GF-D8 (cell line): ENCODE measurements around the gene CEP290.
A peak's percentile ranks its signal among the peaks of the same experiment; 100 is the strongest.

Source experiments
- DNase-seq: peaks from one replicate; lab custom pipeline; 2025; lab: John Stamatoyannopoulos, UW

The CEP290 gene, protein sequence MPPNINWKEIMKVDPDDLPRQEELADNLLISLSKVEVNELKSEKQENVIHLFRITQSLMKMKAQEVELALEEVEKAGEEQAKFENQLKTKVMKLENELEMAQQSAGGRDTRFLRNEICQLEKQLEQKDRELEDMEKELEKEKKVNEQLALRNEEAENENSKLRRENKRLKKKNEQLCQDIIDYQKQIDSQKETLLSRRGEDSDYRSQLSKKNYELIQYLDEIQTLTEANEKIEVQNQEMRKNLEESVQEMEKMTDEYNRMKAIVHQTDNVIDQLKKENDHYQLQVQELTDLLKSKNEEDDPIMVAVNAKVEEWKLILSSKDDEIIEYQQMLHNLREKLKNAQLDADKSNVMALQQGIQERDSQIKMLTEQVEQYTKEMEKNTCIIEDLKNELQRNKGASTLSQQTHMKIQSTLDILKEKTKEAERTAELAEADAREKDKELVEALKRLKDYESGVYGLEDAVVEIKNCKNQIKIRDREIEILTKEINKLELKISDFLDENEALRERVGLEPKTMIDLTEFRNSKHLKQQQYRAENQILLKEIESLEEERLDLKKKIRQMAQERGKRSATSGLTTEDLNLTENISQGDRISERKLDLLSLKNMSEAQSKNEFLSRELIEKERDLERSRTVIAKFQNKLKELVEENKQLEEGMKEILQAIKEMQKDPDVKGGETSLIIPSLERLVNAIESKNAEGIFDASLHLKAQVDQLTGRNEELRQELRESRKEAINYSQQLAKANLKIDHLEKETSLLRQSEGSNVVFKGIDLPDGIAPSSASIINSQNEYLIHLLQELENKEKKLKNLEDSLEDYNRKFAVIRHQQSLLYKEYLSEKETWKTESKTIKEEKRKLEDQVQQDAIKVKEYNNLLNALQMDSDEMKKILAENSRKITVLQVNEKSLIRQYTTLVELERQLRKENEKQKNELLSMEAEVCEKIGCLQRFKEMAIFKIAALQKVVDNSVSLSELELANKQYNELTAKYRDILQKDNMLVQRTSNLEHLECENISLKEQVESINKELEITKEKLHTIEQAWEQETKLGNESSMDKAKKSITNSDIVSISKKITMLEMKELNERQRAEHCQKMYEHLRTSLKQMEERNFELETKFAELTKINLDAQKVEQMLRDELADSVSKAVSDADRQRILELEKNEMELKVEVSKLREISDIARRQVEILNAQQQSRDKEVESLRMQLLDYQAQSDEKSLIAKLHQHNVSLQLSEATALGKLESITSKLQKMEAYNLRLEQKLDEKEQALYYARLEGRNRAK (N-terminal part only)

DNA sequence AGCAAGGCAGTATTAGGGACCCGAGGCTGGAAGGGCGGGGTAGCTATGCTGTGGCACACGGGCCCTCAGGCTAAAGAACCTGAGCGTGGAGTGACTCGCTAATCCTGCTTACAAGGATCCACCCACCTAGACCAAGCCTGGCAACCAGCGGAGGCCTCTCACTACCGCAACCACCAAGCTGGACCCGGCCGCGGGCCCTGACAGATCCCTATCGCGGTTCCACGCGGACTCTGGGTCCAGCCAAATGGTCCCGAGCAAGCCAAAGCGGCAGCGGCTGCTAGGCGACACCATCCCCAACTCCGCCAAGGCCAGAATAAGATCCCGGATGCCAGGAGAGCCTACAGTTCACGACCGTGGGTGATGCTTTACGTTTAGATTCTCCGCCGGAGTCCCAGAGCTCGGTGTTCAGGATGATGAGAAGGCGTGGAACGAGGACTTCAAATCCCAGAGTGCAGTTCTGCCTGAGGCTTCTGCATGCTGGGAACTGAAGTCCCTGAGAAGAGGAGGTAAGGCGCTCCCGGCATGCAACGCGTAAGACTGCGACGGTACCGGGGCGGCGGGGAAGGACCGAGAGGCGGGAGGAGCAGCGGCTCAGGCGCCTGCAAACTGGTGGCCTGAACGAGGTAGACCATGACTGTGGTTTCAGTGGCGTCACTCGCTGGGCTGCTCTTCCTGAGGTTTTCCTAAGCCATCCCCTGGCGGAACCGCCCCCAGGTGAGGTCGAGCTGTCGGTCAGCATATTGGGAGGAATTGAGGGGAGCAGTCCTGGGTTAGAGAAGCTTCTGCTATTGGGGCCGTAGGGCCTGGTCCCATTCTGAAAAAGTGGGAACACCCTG lies at the start of gene CEP290, which contains the start of gene TMTC3:
Gene CEP290, minus strand, starts transcription at position 315 of the 836 bp plus-strand sequence. CDS start 781 bp downstream, outside the sequence.
Gene TMTC3, plus strand, starts transcription at position 534 of the 836 bp plus-strand sequence. CDS start 6,009 bp downstream, outside the sequence.
- DNase-seq: peak; percentile 97

DNA sequence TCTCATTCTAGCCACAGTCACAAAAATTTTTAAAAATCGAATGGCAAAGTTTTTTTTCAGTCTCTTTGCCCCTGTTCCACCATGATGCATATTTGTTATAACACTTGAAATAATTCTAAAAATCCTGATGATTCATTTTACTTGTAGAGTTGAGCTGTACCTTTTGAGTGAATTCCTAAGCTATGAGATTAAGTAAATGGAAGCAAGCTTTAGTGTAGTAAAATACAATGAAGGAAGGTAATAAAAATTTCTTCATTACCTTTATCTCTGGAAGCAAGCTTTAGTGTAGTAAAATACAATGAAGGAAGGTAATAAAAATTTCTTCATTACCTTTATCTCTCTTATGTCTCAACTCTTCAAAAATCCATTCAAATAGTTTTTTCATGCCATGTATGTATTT lies 46.3 kb upstream of the CEP290 start:
- no peak for DNase-seq

DNA sequence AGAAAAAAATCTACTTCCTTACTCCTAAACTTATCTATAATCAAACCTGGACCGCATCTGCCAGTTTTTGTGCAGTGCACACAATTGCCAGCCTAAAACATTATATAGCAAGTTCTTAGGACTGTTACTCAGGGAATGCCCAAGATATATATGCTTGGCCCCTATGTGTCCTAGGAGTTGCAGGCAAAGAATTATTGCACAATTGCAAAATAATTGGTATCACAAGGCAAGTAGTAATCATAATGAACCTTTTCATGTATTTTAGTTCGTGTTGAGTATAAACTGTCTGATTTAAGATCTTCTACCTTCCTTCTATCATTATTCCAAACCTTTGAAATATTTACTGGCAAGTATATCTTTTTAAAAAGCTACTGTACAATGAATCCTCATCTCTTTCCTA lies 45.7 kb upstream of the CEP290 start:
- no peak for DNase-seq

DNA sequence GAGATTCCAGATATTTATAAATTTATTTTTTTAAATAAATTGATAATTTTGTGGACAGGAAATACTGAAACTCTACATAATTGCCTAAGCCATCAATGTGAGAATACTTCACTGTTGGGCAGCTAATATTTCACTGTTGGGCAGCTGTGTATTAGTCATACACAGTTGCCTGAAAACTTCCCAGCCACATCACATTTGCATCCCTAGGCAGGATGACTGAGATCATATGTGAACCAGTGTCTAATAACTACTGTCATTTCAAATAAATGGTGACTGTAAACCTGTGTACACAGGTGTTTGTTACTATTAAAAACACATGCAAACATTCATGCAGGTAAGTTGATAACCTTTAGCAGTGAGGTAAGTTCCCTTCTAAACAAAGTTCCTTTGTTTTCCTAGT lies 44.1 kb upstream of the CEP290 start:
- DNase-seq: no peak

DNA sequence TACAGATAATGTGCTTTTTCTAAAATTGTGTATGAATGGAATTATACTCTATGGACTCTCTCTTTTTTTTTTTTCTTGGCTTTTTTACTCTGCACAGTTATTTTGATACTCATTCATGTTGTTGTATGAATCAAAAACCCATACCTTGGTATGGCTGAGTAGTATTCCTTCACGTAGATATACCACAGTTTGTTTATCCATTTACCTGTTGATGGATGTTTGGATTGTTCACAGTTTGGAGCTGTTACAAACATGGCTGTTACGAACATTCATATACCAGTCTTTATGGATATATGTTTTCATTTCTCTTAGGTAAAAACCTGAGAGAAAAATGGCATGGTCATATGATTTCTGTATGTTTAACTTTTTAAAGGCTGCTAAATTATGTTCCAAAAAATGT lies 43.4 kb upstream of the CEP290 start:
- DNase-seq: no peak

DNA sequence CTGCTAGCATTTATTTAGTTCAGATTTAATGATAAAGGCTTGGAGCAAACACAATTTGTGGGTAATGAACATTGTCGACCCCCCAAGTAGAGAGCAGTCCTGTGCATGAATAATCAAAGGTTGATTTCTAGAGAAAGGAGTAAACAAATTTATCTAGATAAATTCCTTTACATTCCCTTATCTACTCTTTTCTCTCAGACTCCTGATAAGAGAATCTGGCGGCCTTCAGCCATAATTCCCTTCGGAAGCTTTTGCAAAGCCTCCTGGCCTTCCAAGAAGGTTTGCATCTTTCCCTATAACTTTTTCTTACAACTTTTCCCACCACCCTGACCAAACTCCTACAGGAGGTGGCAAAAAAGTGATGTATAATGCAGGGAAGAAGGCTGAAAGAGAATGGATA lies 42.3 kb upstream of the CEP290 start:
- DNase-seq: no peak

DNA sequence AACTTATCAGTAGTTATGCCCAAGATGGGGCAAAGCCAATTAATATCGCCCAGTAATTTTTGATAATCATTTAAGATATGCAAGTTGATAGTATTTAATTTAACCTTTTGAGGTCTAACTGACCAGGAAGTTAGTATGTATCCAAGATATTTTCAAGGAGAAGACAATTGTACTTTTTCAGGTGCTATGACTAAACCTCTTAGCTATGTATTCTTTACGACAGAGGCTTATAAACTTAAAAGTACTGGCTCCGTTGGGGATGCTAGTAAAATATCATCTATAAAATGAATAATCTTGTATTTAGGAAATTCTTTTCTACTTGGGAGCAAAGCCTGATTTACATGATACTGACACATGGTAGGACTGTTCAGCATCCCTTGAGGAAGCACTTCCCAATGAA lies 40.5 kb upstream of the CEP290 start:
- no peak for DNase-seq

DNA sequence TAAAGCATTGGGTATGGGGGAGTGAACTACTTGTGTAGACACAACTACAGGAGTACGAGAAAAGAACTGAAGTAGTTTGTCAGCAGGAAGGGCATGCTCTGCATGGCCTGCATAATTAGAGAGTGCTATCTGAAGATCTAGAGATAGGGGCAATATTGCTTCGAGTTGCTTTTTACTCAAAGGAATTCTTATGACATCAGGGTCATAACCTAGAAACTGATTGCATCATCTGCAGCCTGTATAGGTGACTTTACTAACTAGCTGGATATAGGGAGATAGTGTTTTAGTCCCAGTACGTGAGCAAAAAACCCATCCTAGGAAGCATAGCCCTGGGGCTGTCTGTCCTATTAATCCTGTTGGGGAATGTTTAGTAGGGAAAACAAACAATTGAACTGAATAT lies 40.0 kb upstream of the CEP290 start:
- DNase-seq: no peak

DNA sequence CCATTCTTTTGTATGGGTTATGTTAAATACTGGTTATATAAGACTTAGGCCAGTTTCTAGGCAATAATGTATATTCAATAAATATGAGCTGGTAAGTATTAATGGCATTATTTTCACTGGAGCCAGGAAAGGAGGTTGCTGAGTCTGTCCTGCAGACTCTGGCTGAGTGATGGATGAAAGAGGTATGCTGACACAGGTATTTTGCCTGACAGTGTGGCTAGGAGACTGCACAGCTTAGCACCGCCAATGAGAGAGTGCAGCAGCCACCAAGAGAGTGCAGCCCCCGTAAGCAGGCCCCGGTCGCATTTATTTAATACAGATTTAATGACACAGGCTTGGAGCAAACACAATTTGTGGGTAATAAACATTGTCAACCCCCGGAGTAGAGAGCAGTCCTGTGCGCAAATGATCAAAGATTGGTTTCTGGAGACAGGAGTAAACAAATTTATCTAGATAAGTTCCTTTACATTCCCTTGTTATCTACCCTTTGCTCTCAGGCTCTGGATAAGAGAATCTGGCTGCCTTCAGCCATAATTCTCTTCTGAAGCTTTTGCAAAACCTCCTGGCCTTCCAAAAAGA lies 37.6 kb upstream of the CEP290 start:
- DNase-seq: no peak

DNA sequence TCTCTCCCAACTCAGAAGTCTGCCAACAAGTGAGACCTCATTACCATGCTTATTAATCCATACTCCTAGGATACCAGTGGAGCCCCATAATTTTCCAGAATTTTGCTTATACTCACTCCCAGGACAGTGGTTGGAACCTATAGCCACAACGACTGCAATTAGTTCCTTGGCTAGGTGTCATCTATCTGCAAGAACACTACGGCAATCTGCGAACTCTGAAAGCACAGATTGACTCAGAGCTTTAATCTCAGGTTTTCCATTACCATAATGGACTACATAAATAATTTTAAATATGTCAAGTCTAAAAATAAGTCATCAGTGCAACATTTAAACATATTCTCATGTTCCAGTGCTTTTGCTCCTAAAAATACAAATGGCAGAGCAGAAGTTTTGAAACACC lies 33.7 kb upstream of the CEP290 start:
- no peak for DNase-seq

DNA sequence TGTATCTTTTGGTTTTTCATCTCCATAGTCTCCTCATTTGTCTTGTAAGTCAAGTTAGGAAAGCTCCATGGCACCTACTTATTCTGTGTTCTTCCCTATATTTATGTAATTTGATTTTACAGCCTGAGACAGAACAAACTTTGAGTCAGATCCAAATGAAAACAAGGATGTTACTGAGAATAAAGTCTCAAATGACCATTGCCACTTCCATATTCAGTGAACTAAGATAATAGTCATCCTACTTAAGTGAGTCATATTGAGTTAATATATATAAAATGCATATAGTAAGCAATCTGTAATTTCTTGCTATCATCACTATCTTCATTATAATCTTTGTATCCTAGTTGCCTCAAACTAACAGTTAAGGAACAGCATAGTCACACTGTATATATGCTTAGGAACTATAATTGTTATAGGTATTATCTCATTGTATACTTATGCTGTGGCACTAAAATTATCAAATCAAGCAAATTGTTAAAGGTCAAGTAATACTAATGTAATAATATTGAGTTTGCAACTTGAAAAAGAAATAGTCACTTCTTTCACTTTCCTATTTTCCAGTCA lies 31.0 kb upstream of the CEP290 start:
- DNase-seq: no peak

DNA sequence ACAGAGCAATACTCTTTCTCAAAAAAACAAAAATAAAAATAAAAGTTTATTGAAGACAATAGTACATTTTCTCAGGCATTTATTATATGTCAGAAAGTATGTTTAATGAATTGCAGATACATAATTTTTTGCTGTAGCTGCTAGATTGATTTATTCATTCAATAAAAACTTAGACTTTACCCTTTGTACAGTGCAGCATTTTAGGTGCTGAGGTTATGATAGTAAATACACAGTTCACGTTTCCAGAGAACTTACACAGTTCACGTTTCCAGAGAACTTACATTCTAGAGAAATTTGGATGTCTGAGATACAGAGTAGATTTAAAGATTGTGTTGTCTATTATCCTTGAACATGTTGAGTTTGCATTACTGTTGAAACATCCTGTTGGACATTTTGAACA lies 25.5 kb upstream of the CEP290 start:
- no peak for DNase-seq

DNA sequence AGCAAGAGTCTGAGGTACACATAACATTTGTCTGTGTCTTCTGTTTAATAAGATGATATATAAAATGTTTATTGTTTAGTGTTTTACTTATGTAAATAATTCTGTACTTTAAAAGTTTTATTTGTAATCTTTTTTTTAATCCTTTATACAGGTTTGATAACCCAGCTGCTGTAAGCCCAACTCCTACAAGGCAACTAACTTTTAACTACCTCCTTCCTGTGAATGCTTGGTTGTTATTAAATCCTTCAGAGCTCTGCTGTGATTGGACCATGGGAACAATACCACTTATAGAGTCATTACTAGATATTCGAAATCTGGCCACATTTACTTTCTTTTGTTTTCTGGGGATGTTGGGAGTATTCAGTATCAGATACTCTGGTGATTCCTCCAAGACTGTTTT lies 24.3 kb upstream of the CEP290 start:
- DNase-seq: no peak

DNA sequence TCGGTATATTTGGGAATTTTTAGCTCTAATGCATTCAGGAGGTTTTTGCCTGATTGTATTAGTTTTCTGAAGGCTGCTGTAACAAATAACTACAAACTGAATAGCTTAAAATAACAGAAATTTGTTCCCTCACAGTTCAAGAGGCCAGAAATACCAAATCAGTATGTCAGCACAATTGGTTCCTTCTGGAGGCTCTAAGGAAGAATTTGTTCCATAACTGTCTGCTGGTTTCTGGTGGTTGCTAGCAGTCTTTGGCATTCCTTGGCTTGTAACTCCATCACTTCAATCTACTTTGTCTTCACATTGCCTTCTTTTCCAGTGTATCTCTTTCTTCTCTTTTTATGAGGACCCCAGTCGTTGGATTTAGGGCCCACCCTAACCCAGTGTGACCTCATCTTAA lies 21.5 kb upstream of the CEP290 start:
- DNase-seq: no peak

DNA sequence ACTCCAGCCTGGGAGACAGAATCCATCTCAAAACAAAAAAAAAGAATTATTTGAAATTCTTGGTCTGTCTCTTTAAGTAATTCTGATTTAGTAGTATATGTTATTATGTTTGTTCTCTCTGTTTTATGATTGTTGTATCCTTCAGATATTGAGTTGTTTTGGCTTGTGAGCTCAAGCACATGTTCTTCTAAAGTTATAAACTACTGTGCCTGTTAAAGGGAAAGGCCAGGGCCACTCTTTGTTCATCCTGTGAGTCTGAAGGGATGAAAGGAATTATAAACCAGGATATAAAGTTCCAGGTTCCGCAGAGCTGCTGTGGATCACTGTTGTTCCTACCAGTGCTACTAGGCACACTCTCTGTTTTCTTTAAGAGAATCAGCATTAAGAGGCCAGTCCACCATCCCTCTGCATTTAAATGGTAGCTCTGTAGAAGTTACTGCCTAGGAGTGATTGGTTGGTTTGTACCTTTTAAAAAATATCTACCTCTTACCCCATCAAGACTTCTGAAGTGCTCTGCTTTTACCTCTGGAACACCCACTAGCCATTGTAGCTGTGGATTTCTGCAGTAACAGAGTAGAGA lies 14.3 kb upstream of the CEP290 start:
- DNase-seq: no peak

DNA sequence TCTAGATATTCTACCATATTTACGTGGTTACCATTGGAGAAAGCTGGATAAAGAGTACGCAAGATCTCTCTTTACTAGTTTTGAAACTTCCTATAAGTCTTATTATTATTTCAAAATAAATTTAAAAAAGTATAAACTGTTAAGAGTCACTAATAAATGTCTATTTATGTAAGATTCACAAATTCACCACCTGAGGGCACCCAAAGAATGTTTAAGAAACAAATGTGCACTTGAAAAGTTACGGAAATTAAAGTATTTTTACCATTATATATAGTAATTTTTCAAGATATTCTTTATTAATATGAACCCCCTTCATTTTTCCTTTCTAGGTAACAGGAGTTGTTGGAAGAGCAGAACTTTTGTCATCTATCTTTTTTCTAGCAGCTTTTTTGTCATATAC lies 12.1 kb upstream of the CEP290 start:
- no peak for DNase-seq

DNA sequence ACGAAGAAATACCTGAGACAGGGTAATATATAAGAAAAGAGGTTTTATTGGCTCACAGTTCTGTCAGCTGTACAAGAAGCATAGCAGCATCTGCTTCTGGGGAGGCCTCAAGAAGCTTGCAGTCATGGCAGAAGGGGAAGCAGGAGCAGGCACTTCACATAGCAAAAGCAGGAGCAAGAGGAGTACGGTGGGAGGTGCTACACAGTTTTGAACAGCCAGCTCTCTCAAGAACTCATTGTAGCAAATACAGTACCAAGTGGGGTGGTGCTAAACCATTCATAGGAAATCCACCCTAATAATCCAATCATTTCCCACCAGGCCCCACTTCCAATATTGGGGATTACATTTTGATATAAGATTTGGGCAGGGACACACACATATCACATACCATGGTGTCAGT lies 8.2 kb upstream of the CEP290 start:
- no peak for DNase-seq

DNA sequence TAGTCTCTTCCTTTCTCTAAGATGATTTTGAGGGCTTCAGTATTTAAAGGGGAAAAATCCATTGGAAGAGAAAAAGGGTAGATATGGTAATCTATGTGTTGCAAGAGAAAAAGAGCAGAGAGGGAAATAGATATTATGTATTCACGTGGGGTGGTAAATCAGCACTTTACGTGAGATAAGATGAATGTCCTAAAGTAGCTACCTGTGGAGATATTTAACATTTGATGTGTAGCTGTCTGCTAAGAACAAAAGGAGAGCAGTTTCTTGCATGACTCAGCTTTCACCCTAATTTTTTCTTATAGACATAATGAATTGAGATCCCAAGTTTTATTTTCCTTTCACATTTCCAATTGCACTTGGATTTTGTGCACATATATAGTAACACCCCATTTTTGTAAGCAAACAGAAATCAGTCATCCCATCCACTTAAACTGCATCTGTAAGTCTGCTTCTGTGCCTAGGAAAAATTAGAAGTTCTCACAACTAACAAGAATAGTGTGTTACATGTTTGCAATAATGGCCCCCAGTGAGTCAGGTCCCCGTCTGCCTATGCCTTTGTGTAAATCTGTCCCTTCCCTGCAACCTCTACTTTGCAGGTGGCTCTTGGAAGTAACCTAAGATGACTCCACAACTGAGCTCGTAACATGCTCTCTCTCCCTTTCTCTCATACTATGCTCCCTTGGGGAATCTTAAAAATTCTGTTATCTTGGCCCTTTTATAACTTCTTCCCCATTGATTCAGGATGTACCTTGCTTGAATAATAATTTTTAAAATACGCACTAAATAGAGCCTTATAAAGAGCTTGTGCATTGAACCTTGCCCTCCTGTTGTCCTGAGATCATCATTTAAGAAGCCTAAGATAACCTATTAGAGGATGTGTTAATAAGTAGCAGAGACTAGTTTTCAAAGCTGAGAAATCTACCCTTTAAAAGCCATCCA lies 3.9 kb upstream of the CEP290 start:
- DNase-seq: no peak
